RWPE2 (cell line): ENCODE data around the gene LRRTM4.

Experiments used
- ATAC-seq: fragments of 200-7000 bp; cut with Tn5 transposase; 3 replicates; pipeline ENCODE4 v1.9.1; 2021; ENCODE audit warnings: low read depth
- DNase-seq: peaks from one replicate; pipeline ENCODE4 v3.0.0-alpha.2; 2020; ENCODE audit warnings: low spot score
- H3K27ac ChIP-seq: fragments of 450-650 bp; 2 replicates; pipeline ENCODE4 v1.5.1; 2017; ENCODE audit warnings: mild to moderate bottlenecking; ENCODE audit not compliant: poor library complexity, severe bottlenecking
- H3K27me3 ChIP-seq: fragments of 250-450 bp; sonication (Bioruptor Pico); 2 replicates; pipeline ENCODE4 v1.5.1; 2021; ENCODE audit warnings: mild to moderate bottlenecking, moderate library complexity; ENCODE audit not compliant: insufficient read depth, poor library complexity, severe bottlenecking
- H3K36me3 ChIP-seq: fragments of 250-450 bp; sonication (Bioruptor Pico); 2 replicates; pipeline ENCODE4 v1.5.1; 2020; ENCODE audit warnings: low read depth, mild to moderate bottlenecking, moderate library complexity
- H3K4me1 ChIP-seq: fragments of 250-450 bp; sonication (Bioruptor Pico); 2 replicates; pipeline ENCODE4 v1.5.1; 2021; ENCODE audit warnings: mild to moderate bottlenecking, moderate library complexity; ENCODE audit not compliant: insufficient read depth, poor library complexity, severe bottlenecking
- H3K4me3 ChIP-seq: fragments of 250-450 bp; sonication (Bioruptor Pico); 2 replicates; pipeline ENCODE4 v1.5.1; 2021; ENCODE audit warnings: mild to moderate bottlenecking, moderate library complexity; ENCODE audit not compliant: severe bottlenecking
- H3K9me3 ChIP-seq: fragments of 250-450 bp; sonication (Bioruptor Pico); 2 replicates; pipeline ENCODE4 v1.5.1; 2021; ENCODE audit warnings: mild to moderate bottlenecking, moderate library complexity; ENCODE audit not compliant: severe bottlenecking
- CTCF ChIP-seq: fragments of 450-650 bp; IDR thresholded peaks from one replicate; pipeline ENCODE4 v1.5.1; 2017; ENCODE audit warnings: mild to moderate bottlenecking, moderate library complexity; ENCODE audit not compliant: poor library complexity, severe bottlenecking

LRRTM4 gene

GRCh38 chr2:77161009-77161408 lies 361.2 kb downstream of the LRRTM4 start:
- Histone ChIP-seq H3K36me3 (no peaks in the 10 kb centered on the region), H3K27me3 (no peaks in the 10 kb centered on the region), H3K27ac (no peak overlapping the region), H3K4me1 (no peaks in the 10 kb centered on the region), H3K9me3 (no peaks in the 10 kb centered on the region), H3K4me3 (no peak overlapping the region)
- ATAC-seq (peak; percentile 82), DNase-seq (no peak)
- TF ChIP-seq CTCF, result no peak

GRCh38 chr2:77156599-77156998 lies 365.6 kb downstream of the LRRTM4 start:
- H3K27me3 ChIP-seq, result no peaks in the 10 kb centered on the region
- DNase-seq (no peak), ATAC-seq (no peak)
- TF ChIP-seq CTCF, result no peak
- H3K4me1 ChIP-seq, result no peaks in the 10 kb centered on the region
- no peaks in the 10 kb centered on the region for H3K36me3 ChIP-seq
- H3K27ac ChIP-seq, result no peak overlapping the region
- H3K9me3 ChIP-seq, result no peaks in the 10 kb centered on the region
- no peak overlapping the region for H3K4me3 ChIP-seq

GRCh38 chr2:77155511-77155910 lies 366.7 kb downstream of the LRRTM4 start:
- H3K9me3 ChIP-seq, result no peaks in the 10 kb centered on the region
- H3K36me3 ChIP-seq, result no peaks in the 10 kb centered on the region
- H3K4me1 ChIP-seq, result no peaks in the 10 kb centered on the region
- no peak for DNase-seq
- H3K27ac ChIP-seq, result no peak overlapping the region
- no peaks in the 10 kb centered on the region for H3K27me3 ChIP-seq
- no peak overlapping the region for H3K4me3 ChIP-seq
- ATAC-seq, result no peak
- no peak for TF ChIP-seq CTCF

- no peaks in the 10 kb centered on the region for H3K27me3 ChIP-seq
- no peak overlapping the region for H3K4me3 ChIP-seq
- no peak overlapping the region for H3K27ac ChIP-seq
- no peak for DNase-seq
- H3K36me3 ChIP-seq, result no peaks in the 10 kb centered on the region
- H3K4me1 ChIP-seq, result no peaks in the 10 kb centered on the region
- no peaks in the 10 kb centered on the region for H3K9me3 ChIP-seq
- no peak for TF ChIP-seq CTCF
- no peak for ATAC-seq
Observed at GRCh38 chr2:77149565-77149964, 372.6 kb downstream of the LRRTM4 start.

GRCh38 chr2:77147153-77147552 lies 375.0 kb downstream of the LRRTM4 start:
- no peak for ATAC-seq
- DNase-seq, result no peak
- H3K4me3 ChIP-seq, result no peak overlapping the region
- H3K36me3 ChIP-seq, result no peaks in the 10 kb centered on the region
- no peaks in the 10 kb centered on the region for H3K27me3 ChIP-seq
- no peaks in the 10 kb centered on the region for H3K4me1 ChIP-seq
- no peak for TF ChIP-seq CTCF
- no peaks in the 10 kb centered on the region for H3K9me3 ChIP-seq
- H3K27ac ChIP-seq, result no peak overlapping the region
